Uterus (tissue), 4 donors: ENCODE data around the gene PARG. TPM values are rescaled to one million over a fixed set of nuclear protein-coding genes. Genes with fewer than 3 reads are reported as not detected.
"Not testable (repeated sequence)": the region's sequence is repeated elsewhere in the genome, so short reads cannot be mapped to it uniquely, and the experiment has no call there.

Source experiments
- DNase-seq, 2 donors: peaks; one replicate each; pipeline ENCODE4 v3.0.0-alpha.2; 2019 to 2020
- H3K27ac ChIP-seq, 2 donors: fragments of 200-600 bp; sonication (generic); 1 replicate in 1 of 2; 2 replicates in 1 of 2; pipeline ENCODE4 v1.5.1; 2016 to 2018
- H3K27me3 ChIP-seq, 2 donors: fragments of 200-600 bp; sonication (generic); one replicate each; pipeline ENCODE4 v1.5.1; 2018 to 2019; ENCODE audit warnings: control low read depth in 1 of 2
- H3K36me3 ChIP-seq, 2 donors: fragments of 200-600 bp; sonication (generic); one replicate each; pipeline ENCODE4 v1.5.1; 2019; ENCODE audit warnings: control low read depth in 1 of 2
- H3K4me1 ChIP-seq, 2 donors: fragments of 200-600 bp; sonication (generic); one replicate each; pipeline ENCODE4 v1.5.1; 2018 to 2019; ENCODE audit warnings: control low read depth in 1 of 2
- H3K4me3 ChIP-seq, 2 donors: fragments of 200-600 bp; sonication (generic); 1 replicate in 1 of 2; 2 replicates in 1 of 2; pipeline ENCODE4 v1.5.1; 2018 to 2019; ENCODE audit warnings: mild to moderate bottlenecking in 1 of 2
- H3K9me3 ChIP-seq, 2 donors: fragments of 200-600 bp; sonication (generic); one replicate each; pipeline ENCODE4 v1.5.1; 2019; ENCODE audit warnings: control low read depth in 1 of 2
- POLR2A ChIP-seq, 2 donors: fragments of 450-650 bp; IDR thresholded peaks; one replicate each; pipeline ENCODE4 v1.6.1; 2016; ENCODE audit warnings: antibody characterized with exemption in 2 of 2, mild to moderate bottlenecking in 1 of 2, moderate library complexity in 1 of 2
- intact Hi-C: fragments of 100-400 bp; cut with DNase I; formaldehyde crosslinking; loops from one replicate; pipeline ENCODE4 v1.15.1; 2023; ENCODE audit warnings: low total_unique reads
- total RNA-seq, 4 donors: library from RNA; depleted of rRNA in 3 of 4; stranded (reverse); fragments of >200 nt in 3 of 4; gene quantifications; one replicate each; pipeline versions ENCODE4 v1.1.0 to v1.2.4, GENCODE V29; 2014 to 2023
- TF ChIP-seq, protein P1 (sequence below), 4 experiments: fragments of 200-600 bp in 2 of 4; fragments of 450-650 bp in 2 of 4; sonication (generic) in 2 of 4; IDR thresholded peaks; one replicate each; pipeline ENCODE4 v1.5.1; 2016 to 2019; ENCODE audit warnings: antibody characterized with exemption in 4 of 4, mild to moderate bottlenecking in 2 of 4, moderate library complexity in 1 of 4
- donor health status: DM: yes; HTN: yes; CAD: no.

Gene PARG
- total RNA-seq, 4 donors from 2014 or later: 29.7 to 58.6 (median 44.3) TPM

DNA sequence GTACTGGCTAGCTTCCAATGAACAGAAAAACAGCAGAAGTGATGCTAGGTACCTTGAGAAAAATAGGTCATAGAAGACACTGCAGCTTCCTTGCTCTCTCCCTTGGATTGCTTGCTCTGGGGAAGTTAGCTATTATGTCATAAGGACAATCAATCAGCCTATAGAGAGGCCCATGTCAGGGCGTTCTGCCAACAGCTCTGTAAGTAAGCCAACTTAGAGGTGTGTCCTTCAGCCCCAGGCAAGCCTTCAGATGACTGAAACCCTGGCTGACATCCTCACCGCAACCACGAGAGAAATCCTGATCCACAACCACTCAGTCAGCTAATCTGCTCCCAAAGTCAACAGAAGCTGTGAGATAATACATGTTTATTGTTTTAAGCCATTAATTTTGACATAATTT is 58.0 kb downstream of the PARG start:
- intact Hi-C loops, H3K27ac ChIP-seq, H3K9me3 ChIP-seq, H3K27me3 ChIP-seq, H3K4me3 ChIP-seq, H3K36me3 ChIP-seq, H3K4me1 ChIP-seq, DNase-seq: not testable (repeated sequence)

DNA sequence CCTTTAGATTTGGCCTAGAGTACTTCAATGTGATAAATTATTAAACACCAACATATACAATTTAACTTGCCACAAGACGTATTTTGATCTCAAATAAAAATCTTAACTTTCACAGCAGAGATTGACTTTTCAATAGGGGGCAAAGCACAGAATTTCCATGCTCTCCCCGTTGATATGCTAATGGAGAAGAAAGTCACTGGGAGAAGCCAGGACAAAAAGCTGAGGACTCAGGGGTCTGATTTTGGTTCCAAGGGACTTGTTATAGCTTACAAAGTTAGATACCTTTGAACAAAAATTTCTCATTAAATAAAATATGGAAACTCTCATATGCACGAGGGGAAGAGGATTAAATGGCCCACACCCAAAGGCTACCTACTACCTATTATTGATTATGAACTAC is 59.5 kb downstream of the PARG start:
- intact Hi-C loops, H3K4me1 ChIP-seq, H3K9me3 ChIP-seq, H3K27ac ChIP-seq, H3K36me3 ChIP-seq, H3K4me3 ChIP-seq, DNase-seq, H3K27me3 ChIP-seq: not testable (repeated sequence)

DNA sequence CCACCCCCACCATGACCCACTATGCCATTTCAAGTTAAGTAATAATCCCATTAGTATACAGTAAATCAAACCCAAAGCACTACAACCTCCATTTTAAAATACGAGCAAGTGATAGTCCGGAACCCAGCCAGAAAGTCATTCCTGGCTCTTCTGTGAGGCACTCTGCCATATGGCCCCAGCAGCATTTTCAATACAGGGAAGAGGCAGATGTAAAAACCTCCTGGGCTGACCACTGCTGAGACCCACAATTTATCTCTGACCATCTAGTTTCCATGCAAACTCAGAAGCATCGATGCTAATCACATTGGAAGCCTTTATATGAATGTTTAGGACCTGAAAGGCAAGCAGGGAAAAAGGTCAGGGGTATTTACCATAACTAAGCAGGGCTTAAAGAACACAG is 69.1 kb downstream of the PARG start:
- H3K4me1 ChIP-seq, H3K4me3 ChIP-seq, H3K36me3 ChIP-seq, DNase-seq, H3K27ac ChIP-seq, H3K27me3 ChIP-seq, intact Hi-C loops, H3K9me3 ChIP-seq: not testable (repeated sequence)

DNA sequence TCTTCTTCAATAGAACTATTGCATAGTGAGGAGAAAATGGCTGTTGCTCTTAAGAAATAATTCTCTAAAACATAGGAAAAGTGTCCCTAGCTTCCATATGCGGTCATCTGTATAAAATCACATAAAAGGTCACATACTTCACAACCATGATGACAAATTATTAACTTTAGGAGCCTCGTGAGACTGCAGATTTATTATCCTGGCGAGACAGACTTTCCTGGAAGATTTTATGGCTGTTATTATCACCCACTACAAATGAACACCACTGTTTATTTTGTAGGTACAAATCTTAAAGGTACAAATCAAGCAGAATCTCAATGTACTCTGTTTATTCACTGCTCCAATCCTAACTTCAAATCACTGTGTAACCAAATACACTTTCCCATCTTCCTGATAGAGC is 70.4 kb downstream of the PARG start:
- DNase-seq, H3K36me3 ChIP-seq, H3K4me3 ChIP-seq, H3K4me1 ChIP-seq, intact Hi-C loops, H3K27me3 ChIP-seq, H3K27ac ChIP-seq, H3K9me3 ChIP-seq: not testable (repeated sequence)

DNA sequence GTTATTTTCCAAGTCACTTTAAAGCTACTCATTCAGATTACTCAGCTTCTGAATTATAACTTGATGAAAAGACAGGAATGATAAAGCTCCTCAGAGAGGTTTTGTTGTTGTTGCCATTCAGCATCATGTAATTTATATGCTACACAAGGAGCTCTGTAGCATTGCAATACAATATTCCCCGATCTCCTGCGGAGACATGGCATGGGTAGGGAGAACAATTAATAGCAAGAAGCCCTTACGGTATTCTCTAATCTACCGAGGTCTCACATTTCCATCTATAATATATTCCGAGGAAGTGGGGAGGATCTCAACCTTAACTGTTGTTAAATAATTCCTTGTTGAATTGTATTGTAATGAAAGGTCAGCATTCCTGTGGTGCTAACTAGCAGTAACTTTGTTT is 81.9 kb downstream of the PARG start:
- H3K4me3 ChIP-seq, H3K4me1 ChIP-seq, H3K27me3 ChIP-seq, DNase-seq, H3K27ac ChIP-seq, intact Hi-C loops, H3K9me3 ChIP-seq, H3K36me3 ChIP-seq: not testable (repeated sequence)

DNA sequence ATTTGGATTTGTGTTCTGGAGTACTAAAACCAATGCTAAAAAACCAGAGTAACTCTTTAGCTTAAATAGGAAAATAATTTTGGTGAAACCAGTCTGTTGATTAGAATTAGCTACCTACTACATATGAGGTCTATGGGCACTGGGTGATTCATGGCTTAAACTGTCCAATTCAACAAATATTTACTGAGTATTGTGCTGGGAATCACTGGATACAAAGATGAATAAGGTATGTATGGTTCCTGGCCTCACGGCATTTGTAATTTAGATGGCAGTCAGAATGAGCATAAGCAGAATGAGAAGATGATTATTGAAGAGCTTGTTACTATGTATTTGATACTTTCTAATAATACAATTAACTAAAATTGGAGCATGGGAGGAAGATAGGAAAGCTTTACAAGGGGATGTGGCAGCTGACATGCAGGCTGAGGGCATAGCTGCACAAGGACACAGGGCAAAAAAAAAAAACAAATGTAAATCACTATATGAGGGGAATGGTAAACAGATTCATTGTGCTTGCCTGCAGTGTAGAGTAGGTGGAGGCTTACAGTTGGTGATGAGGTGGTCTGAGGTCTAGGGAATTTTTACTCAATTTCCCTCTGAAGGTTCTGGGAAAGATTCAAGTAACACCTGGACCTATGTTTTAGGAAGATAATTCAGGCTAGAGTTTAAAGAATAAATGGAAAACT is 83.0 kb downstream of the PARG start:
- H3K27me3 ChIP-seq, intact Hi-C loops: not testable (repeated sequence)

DNA sequence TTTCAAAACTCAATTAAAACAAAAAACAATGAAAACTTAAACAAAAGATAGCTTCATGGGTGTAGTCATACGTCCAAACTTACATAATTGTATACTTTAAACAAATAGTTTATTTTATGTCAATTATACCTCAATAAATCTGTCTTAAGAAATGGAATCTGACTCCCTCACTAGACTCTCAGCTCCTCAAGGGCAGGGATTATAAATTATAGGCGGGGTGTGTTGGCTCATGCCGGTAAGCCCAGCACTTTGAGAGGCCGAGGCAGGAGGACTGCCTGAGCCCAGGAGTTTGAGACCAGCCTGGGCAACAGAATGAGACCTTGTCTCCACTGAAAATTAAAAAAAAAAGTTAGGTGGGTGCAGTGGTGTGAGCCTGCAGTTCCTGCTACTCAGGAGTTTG is 92.3 kb downstream of the PARG start:
- intact Hi-C loops, H3K9me3 ChIP-seq, H3K4me3 ChIP-seq, DNase-seq, H3K27me3 ChIP-seq, H3K27ac ChIP-seq, H3K4me1 ChIP-seq, H3K36me3 ChIP-seq: not testable (repeated sequence)

More for the DNA sequence above, 83.0 kb downstream of the PARG start:
- not testable (repeated sequence) for H3K4me1 ChIP-seq, H3K9me3 ChIP-seq, H3K27ac ChIP-seq, H3K4me3 ChIP-seq, DNase-seq, H3K36me3 ChIP-seq

DNA sequence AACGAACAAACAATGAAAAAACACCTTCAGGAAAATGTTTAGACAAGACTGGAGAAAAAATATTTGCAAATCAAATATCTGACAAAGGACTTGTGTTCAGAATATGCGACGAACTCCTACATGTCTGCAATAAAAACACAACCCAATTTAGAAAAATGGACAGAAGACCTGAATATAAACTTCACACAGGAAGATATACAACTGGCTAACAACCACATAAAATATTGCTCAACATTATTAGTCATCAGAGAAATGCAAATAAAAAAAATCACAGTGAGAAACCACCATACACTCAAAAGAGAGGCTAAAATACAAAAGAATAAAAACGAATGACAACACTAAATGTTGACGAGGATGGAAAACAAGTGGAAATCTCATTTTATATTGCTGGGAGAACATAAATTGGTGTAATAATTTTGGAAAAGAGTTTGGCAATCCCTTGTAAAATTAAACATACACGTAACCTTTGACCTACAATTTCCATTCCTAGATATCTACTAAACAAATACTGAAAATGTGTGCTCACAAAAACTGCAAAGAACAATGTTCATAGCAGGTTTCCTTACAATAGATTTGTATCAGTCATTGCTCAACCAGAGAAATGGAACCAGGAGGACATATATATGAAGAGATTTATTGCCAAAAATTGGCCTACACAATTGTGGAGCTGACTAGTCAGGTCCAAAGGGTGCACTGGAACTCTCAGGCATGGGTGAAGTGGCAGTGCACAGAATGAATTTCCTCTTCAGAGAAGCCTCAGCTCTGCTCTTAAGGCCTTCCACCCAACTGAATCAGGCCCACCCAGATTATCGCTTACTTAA is 96.8 kb downstream of the PARG start:
- no peaks in the 10 kb centered on the region for H3K9me3 ChIP-seq
- H3K4me3 ChIP-seq: no peak overlapping the region
- H3K27ac ChIP-seq: no peak overlapping the region
- no peak for TF ChIP-seq POLR2A (IDR thresholded peaks at IDR 0.05)
- TF ChIP-seq, protein P1, sequence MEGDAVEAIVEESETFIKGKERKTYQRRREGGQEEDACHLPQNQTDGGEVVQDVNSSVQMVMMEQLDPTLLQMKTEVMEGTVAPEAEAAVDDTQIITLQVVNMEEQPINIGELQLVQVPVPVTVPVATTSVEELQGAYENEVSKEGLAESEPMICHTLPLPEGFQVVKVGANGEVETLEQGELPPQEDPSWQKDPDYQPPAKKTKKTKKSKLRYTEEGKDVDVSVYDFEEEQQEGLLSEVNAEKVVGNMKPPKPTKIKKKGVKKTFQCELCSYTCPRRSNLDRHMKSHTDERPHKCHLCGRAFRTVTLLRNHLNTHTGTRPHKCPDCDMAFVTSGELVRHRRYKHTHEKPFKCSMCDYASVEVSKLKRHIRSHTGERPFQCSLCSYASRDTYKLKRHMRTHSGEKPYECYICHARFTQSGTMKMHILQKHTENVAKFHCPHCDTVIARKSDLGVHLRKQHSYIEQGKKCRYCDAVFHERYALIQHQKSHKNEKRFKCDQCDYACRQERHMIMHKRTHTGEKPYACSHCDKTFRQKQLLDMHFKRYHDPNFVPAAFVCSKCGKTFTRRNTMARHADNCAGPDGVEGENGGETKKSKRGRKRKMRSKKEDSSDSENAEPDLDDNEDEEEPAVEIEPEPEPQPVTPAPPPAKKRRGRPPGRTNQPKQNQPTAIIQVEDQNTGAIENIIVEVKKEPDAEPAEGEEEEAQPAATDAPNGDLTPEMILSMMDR (IDR thresholded peaks at IDR 0.05): no peak
- intact Hi-C loops: no loop called here
- no peaks in the 10 kb centered on the region for H3K27me3 ChIP-seq
- DNase-seq: no peak
- no peaks in the 10 kb centered on the region for H3K36me3 ChIP-seq
- H3K4me1 ChIP-seq: no peaks in the 10 kb centered on the region

DNA sequence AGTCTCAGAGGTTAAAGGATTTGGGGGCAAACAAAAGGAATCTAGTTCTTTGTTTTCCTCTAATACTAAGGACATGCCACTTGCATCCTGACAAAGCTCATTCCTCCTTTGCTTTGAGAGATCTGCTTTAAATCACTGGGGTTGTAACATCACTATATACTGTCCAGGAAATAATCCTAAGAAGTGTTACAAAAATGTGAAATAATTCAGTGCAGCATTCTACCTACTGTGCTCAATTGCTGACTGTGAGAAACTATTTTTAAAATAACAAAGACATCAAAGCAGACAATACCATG is 99.5 kb downstream of the PARG start:
- H3K9me3 ChIP-seq, H3K27me3 ChIP-seq, DNase-seq, H3K36me3 ChIP-seq, intact Hi-C loops, H3K4me3 ChIP-seq, H3K4me1 ChIP-seq: not testable (repeated sequence)
- peak overlapping the region in 1 of 2 donors; percentile 42 for H3K27ac ChIP-seq
